ENCODE results near the gene DESI2.

DESI2 gene

GRCh38 chr1:244634546-244634945 is 18.4 kb upstream of the DESI2 start:
- no peaks in the 10 kb centered on the region for H3K27me3 ChIP-seq (ENCODE audit: insufficient read depth, low read depth)
- no peaks in the 10 kb centered on the region for H4K20me1 ChIP-seq (ENCODE audit: insufficient read depth)
- H3K4me3 ChIP-seq (IDR thresholded peaks at IDR 0.05; ENCODE audit: insufficient read depth, low read depth, low read length) = no peak overlapping the region
- no peak overlapping the region for H3K4me2 ChIP-seq
- H3K79me2 ChIP-seq (ENCODE audit: insufficient read depth, low read depth) = no peaks in the 10 kb centered on the region
- H3K4me1 ChIP-seq (ENCODE audit: low read depth, poor library complexity, severe bottlenecking) = no peaks in the 10 kb centered on the region
- H3K27ac ChIP-seq = no peak overlapping the region
- no peak overlapping the region for H3K9ac ChIP-seq
- no peaks in the 10 kb centered on the region for H3K36me3 ChIP-seq (ENCODE audit: insufficient read depth)
- no peak for TF ChIP-seq CTCF (conservative IDR thresholded peaks at IDR 0.05; ENCODE audit: low read depth, low read length)
- H2AFZ ChIP-seq (ENCODE audit: low read depth) = no peak overlapping the region

GRCh38 chr1:244636488-244637259 is 16.3 kb upstream of the DESI2 start:
- H3K4me2 ChIP-seq = no peak overlapping the region
- no peaks in the 10 kb centered on the region for H3K27me3 ChIP-seq (ENCODE audit: insufficient read depth, low read depth)
- no peaks in the 10 kb centered on the region for H3K79me2 ChIP-seq (ENCODE audit: insufficient read depth, low read depth)
- no peak overlapping the region for H3K9ac ChIP-seq
- H4K20me1 ChIP-seq (ENCODE audit: insufficient read depth) = no peaks in the 10 kb centered on the region
- no peak overlapping the region for H2AFZ ChIP-seq (ENCODE audit: low read depth)
- H3K4me1 ChIP-seq (ENCODE audit: low read depth, poor library complexity, severe bottlenecking) = no peaks in the 10 kb centered on the region
- no peak overlapping the region for H3K27ac ChIP-seq
- no peak overlapping the region for H3K4me3 ChIP-seq (IDR thresholded peaks at IDR 0.05; ENCODE audit: insufficient read depth, low read depth, low read length)
- no peaks in the 10 kb centered on the region for H3K36me3 ChIP-seq (ENCODE audit: insufficient read depth)
- no peak for TF ChIP-seq CTCF (conservative IDR thresholded peaks at IDR 0.05; ENCODE audit: low read depth, low read length)

- Histone ChIP-seq H3K36me3 (ENCODE audit: insufficient read depth) (no peaks in the 10 kb centered on the region), H3K79me2 (ENCODE audit: insufficient read depth, low read depth) (no peaks in the 10 kb centered on the region), H3K4me3 (IDR thresholded peaks at IDR 0.05; ENCODE audit: insufficient read depth, low read depth, low read length) (no peak overlapping the region), H3K4me2 (no peak overlapping the region), H3K4me1 (ENCODE audit: low read depth, poor library complexity, severe bottlenecking) (no peaks in the 10 kb centered on the region), H2AFZ (ENCODE audit: low read depth) (no peak overlapping the region), H4K20me1 (ENCODE audit: insufficient read depth) (no peaks in the 10 kb centered on the region), H3K27me3 (ENCODE audit: insufficient read depth, low read depth) (no peaks in the 10 kb centered on the region), H3K27ac (no peak overlapping the region), H3K9ac (no peak overlapping the region)
- no peak for TF ChIP-seq CTCF (conservative IDR thresholded peaks at IDR 0.05; ENCODE audit: low read depth, low read length)
Observed at GRCh38 chr1:244639561-244639960, 13.4 kb upstream of the DESI2 start.

GRCh38 chr1:244640917-244641316 is 12.0 kb upstream of the DESI2 start:
- Histone ChIP-seq H3K79me2 (ENCODE audit: insufficient read depth, low read depth) (no peaks in the 10 kb centered on the region), H2AFZ (ENCODE audit: low read depth) (no peak overlapping the region), H3K27me3 (ENCODE audit: insufficient read depth, low read depth) (no peaks in the 10 kb centered on the region), H3K9ac (no peak overlapping the region), H4K20me1 (ENCODE audit: insufficient read depth) (no peaks in the 10 kb centered on the region), H3K4me3 (IDR thresholded peaks at IDR 0.05; ENCODE audit: insufficient read depth, low read depth, low read length) (no peak overlapping the region), H3K4me2 (no peak overlapping the region), H3K27ac (no peak overlapping the region), H3K4me1 (ENCODE audit: low read depth, poor library complexity, severe bottlenecking) (no peaks in the 10 kb centered on the region), H3K36me3 (ENCODE audit: insufficient read depth) (no peaks in the 10 kb centered on the region)
- no peak for TF ChIP-seq CTCF (conservative IDR thresholded peaks at IDR 0.05; ENCODE audit: low read depth, low read length)

All from KMS-11 (cell line).